ENCODE results near the gene NACC2.

GRCh38 chr9:136093995-136094881, 851 bp downstream of the NACC2 start:
- no peak for TF ChIP-seq CTCF (IDR thresholded peaks at IDR 0.05)
- TF ChIP-seq POLR2AphosphoS5 (IDR thresholded peaks at IDR 0.05) = peak in 2 of 3 donors; percentile 40 to 44
- no peak for TF ChIP-seq EP300 (IDR thresholded peaks at IDR 0.05; ENCODE audit: low read depth)
